ENCODE results near the gene NOP14.
"Not testable (repeated sequence)": the region's sequence is repeated elsewhere in the genome, so short reads cannot be mapped to it uniquely, and the experiment has no call there.

Gene NOP14

GRCh38 chr4:2930135-2930757 is 33.0 kb downstream of the NOP14 start:
- no peak for DNase-seq

GRCh38 chr4:2929469-2929868 is 33.7 kb downstream of the NOP14 start:
- DNase-seq: no peak

- DNase-seq: no peak
These were observed 34.7 kb downstream of the NOP14 start for GRCh38 chr4:2928242-2929176.

DNA sequence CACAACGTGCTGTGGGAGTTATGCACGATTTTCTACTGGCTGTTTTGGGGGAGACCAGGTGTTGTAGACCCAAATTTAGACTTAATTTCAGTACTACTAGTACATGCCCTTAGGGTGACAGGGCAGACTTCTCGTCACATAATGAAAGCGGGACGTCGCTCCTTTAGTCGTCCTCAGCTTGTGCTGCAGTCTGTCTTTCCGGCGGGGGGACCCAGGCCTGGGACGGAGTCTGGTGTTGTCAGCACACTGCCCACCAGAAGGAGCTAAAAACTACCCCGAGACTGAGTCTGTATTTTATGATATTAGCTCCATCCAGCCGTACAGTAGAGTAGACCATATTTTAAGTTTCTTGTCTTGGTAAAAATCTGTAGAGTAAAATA is 35.5 kb downstream of the NOP14 start:
- DNase-seq: no peak

GRCh38 chr4:2927016-2927695 is 36.0 kb downstream of the NOP14 start:
- no peak for DNase-seq

DNA sequence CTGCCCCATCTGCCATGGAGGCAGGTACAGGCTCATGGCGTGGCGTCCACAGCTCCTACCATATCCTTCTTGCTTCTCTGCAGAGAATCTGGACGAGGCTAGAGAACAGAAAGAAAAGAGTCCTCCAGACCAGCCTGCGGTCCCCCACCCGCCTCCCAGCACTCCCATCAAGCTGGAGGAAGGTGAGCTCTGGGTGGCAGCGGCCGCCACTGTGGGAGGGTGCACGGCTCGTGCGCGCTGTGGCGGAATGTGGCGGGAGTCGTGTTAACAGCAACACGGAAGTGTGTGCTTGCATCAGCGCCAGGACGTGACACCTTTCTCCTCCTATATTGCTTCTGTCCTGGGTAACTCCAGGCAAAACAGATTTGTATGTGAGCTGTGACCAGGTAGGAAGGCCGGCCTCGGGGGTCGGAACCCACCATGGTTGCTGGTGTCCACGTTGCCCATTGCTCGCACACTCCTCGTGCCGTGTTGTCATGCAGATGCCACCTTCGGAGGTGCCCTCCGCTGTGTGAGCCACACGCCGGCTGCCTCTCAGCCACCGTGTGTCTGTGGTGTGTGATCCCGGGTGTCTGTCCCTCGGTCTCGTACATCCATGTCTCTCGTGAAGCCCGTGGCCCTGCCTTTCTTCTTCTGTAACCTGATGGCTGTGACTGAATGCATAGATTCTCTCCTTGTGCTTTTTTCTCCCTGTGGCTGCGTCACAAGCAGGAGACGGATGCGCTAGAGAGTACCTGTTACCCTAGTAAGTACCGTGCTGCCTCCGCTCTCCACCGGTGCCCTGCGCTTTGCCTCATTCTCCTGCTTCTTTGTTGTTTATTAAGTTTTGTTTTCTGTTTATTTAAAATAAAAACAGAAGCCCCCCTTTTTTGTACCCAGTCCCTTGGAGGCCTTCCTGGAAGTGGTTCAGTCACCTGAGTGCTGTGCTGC is 37.0 kb downstream of the NOP14 start:
- DNase-seq: no peak

DNA sequence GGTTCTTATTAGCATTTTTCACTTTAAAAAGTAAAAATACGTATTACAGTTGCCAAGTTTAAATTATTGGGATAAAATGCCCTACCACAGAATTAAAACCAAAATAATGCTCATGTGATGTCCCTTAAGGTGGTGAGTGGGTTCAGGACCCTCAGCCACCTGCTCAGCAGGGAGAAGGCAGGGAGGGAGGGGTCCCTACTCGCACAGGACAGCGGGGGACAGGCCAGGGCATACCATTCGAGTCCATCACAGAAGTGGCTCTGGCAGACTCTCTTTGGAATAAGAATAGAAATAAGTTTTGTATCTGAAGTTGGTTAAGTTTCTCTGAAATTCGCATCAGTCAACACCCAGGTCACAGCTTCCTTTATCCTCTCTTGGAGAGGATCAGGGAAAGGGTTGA is 37.7 kb downstream of the NOP14 start:
- no peak for DNase-seq

GRCh38 chr4:2924765-2925301 is 38.4 kb downstream of the NOP14 start:
- no peak for DNase-seq

- DNase-seq: no peak
These were observed 38.9 kb downstream of the NOP14 start for GRCh38 chr4:2924286-2924685.

DNA sequence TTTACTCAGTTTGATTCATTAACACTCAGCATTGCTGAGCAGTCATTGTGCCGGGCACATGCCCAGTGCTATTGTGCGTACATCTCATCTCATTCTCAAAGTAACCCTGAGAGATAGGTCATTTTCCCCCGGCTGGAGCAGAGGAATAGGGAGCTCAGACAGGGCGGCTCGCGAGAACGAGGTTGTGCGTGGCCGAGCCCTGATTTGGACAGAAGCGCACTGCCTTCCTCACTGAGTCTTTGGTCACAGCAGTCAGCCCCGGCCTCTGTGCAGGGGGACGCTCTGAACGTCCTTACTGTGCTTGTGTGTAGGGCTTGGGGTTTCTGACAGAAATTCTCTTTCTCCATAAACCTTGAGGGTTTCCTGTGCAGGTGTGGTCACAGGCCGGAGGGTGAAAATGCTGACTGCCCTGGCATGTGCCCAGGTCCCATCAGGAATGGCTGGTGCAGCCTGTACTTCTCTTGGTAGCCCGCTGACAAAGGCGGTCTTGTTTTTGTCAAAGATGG is 39.5 kb downstream of the NOP14 start:
- DNase-seq: no peak

DNA sequence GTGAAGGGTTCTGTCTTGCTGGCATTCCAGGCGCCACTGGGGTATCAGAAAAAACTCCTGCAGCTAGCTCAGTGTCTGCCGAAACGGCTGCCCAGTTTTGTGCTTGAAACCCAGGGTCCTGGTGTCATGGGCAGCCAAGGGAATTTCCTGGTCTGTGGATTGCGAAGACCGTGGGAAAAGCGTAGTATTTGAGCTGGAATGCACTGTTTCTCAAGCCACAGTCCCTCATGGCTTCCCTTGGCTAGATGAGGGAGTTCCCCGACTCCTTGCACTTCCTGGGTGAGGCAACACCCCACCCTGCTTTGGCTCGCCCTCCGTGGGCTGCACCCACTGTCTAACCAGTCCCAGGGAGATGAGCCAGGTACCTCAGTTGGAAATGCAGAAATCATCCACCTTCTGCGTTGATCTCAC is 40.1 kb downstream of the NOP14 start:
- no peak for DNase-seq

- peak; percentile 50 for DNase-seq
These were observed 40.6 kb downstream of the NOP14 start for GRCh38 chr4:2922453-2923101.

- not testable (repeated sequence) for DNase-seq
These were observed 44.5 kb downstream of the NOP14 start for GRCh38 chr4:2918714-2919113.

DNA sequence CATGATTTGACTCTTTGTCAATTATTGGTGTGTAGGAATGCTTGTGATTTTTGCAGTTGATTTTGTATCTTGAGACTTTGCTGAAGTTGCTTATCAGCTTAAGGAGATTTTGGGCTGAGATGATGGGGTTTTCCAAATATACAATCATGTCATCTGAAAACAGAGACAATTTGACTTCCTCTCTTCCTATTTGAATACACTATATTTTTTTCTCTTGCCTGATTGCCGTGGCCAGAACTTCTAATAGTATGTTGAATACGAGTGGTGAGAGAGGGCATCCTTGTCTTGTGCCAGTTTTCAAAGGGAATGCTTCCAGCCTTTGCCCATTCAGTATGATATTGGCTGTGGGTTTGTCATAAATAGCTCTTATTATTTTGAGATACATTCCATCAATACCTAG is 44.9 kb downstream of the NOP14 start:
- DNase-seq: not testable (repeated sequence)

DNA sequence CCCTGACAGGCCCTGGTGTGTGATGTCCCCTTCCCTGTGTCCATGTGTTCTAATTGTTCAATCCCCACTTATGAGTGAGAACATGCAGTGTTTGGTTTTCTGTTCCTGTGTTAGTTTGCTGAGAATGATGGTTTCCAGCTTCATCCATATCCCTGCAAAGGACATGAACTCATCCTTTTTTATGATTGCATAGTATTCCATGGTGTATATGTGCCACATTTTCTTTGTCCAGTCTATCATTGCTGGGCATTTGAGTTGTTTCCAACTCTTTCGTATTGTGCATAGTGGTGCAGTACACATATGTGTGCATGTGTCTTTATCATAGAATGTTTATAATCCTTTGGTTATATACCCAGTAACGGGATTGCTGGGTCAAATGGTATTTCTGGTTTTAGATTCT is 46.5 kb downstream of the NOP14 start:
- not testable (repeated sequence) for DNase-seq

- no peak for DNase-seq
These were observed 47.4 kb downstream of the NOP14 start for GRCh38 chr4:2915789-2916188.

DNA sequence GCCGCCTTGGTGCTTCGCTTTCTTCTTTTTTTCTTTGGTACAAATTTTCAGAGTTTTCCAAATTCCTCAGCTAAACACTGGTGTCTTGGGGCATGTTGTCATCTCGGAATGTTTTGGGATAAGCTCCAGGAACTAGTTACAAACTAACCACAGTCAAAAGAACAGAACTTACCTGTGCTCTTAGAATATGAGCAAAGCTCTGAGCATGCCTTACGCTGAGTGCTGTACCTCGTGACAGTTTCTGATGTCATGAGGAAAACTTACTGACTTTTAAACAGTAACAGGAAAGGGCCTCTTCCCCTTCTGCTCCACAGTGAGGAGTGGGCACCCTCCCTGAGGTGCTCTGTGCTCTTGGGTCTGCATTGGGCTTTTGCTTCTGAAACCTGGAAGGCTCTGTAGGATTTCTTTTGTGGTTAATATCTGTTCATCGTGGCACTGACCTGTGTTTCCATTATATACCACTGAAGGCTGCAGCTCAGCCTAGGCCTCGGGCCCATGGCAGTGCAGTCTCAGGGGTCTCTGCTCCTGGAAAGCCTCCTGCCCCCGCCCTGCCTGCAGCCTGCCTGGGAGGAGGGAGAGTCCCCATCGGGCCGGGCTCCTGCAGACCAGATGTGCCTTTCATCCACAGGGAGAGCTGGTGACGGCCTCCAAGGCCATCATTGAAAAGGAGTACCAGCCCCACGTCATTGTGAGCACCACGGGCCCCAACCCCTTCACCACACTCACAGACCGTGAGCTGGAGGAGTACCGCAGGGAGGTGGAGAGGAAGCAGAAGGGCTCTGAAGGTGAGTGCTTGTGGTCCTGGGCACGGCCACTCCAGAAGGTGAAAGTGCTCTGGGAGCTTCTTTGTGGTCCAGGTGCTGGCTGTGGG is 48.7 kb downstream of the NOP14 start:
- DNase-seq: no peak

DNA sequence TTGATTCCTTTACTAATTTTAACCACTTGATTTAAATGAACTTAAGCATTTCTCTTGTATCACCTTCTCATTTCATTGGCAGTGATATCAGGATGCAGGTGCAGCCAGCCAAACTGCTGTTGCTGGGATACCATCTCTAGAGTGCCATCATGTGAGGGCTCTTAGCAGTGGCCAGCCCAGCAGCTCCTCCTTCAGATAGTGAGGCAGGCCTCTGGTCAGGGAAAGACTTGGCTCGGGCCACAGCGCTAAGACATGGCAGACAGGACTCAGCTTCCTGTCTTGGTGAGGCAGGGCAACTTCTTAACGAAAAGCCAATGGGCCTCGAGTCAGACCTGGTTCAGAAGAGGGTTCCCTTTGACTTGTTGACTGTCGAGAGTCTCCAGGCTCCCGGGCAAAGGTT is 50.0 kb downstream of the NOP14 start:
- DNase-seq: no peak

DNA sequence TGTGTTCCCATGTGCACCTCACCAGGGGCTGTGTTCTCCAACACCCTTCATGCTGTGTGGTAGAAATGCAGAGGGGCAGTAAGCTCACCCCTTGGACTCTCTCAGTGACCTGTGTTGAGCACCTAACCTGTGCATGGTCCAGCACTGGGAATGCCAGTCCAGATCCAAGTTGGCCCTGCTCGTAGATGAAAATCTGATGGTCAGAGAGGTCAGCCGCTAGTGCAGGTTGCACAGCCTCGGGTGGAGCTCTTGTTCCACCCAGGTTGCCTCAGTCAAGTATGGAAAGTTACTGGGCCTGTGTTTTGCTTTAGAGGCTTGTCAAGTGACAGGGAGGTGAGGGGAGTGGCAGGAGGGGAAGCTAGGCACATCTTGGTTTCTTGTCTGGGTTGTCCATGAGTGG is 51.3 kb downstream of the NOP14 start:
- DNase-seq: no peak

DNA sequence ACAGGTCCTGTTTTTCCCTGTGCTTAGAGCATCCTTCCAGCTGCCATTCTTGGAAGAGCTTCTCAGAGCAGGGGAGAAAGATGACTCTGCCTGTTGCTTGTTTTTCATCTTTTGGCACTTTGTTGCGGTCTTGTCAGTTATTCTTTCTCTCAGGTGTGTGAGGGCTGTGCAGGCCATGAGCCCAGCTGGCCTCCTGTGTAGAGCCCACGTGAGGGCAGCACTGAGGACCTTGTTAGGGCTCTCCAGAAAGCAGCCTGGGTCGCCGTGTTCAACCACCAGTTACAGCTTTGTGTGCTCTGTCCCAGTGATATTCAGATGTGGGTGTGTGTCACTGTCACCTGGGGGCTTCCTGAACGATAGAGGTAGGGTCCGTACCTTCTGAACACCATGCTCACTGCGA is 52.8 kb downstream of the NOP14 start:
- no peak for DNase-seq

GRCh38 chr4:2909583-2909982 is 53.6 kb downstream of the NOP14 start:
- DNase-seq: no peak
